IMR-90 (cell line): ENCODE data around the gene TRIP11. TPM values are rescaled to one million over a fixed set of nuclear protein-coding genes. Genes with fewer than 3 reads are reported as not detected.

ENCODE experiments used
- ATAC-seq: fragments of 200-7000 bp; cut with Tn5 transposase; 2 replicates; pipeline ENCODE4 v1.9.1; 2020; ENCODE audit warnings: low read depth, mild to moderate bottlenecking, moderate library complexity
- BruUV-seq: library from RNA; stranded (reverse); fragments of 400-500 nt; replicated peaks from 2 replicates; lab custom pipeline; 2021; lab: Mats Ljungman, UMichigan
- CTCF ChIA-PET: fragments of 300-600 bp; formaldehyde crosslinking; extraction: SDS; loops from one replicate; lab custom pipeline; 2021; ENCODE audit warnings: antibody characterized with exemption; lab: Yijun Ruan, JAX
- POLR2A ChIA-PET: fragments of 300-600 bp; sonication (Branson Sonifier 250); formaldehyde crosslinking; loops from one replicate; lab custom pipeline; 2022; ENCODE audit warnings: antibody characterized with exemption; ENCODE audit not compliant: unreplicated experiment; lab: Charles Lee
- DNase-seq: peaks from one replicate; pipeline ENCODE4 v3.0.0; 2013
- H2AFZ ChIP-seq: replicated peaks from 2 replicates; pipeline ENCODE3; 2013; ENCODE audit warnings: low read length, mild to moderate bottlenecking; ENCODE audit not compliant: poor library complexity
- H2AK5ac ChIP-seq: 2 replicates; pipeline ENCODE4 v1.6.1; 2013; ENCODE audit warnings: low read depth, low read length, inconsistent platforms
- H2AK9ac ChIP-seq: replicated peaks from 2 replicates; pipeline ENCODE3; 2013; ENCODE audit warnings: mild to moderate bottlenecking, low read depth, low read length, moderate library complexity; ENCODE audit not compliant: poor library complexity
- H2BK120ac ChIP-seq: 2 replicates; pipeline ENCODE4 v1.6.1; 2013; ENCODE audit warnings: low read depth, low read length, inconsistent platforms
- H2BK15ac ChIP-seq: 3 replicates; pipeline ENCODE4 v1.6.1; 2013; ENCODE audit warnings: low read depth, low read length, inconsistent platforms
- H2BK20ac ChIP-seq: 2 replicates; pipeline ENCODE4 v1.6.1; 2013; ENCODE audit warnings: low read depth, mild to moderate bottlenecking, inconsistent platforms, low read length, moderate library complexity
- H2BK5ac ChIP-seq: 2 replicates; pipeline ENCODE4 v1.6.1; 2013; ENCODE audit warnings: mild to moderate bottlenecking, low read depth, low read length, inconsistent platforms; ENCODE audit not compliant: poor library complexity, severe bottlenecking
- H3K14ac ChIP-seq: replicated peaks from 2 replicates; pipeline ENCODE4 v1.6.1; 2013; ENCODE audit warnings: low read depth, low read length, inconsistent platforms
- H3K18ac ChIP-seq: 2 replicates; pipeline ENCODE4 v1.6.1; 2013; ENCODE audit warnings: low read depth, low read length, control low read depth
- H3K23ac ChIP-seq: 2 replicates; pipeline ENCODE4 v1.6.1; 2013; ENCODE audit warnings: low read depth, low read length, inconsistent platforms
- H3K27ac ChIP-seq: 2 replicates; pipeline ENCODE4 v1.5.1; 2013; ENCODE audit warnings: mild to moderate bottlenecking, control low read depth, low read length; ENCODE audit not compliant: insufficient read depth
- H3K27me3 ChIP-seq: 2 replicates; pipeline ENCODE4 v1.6.1; 2013; ENCODE audit warnings: low read length; ENCODE audit not compliant: control insufficient read depth, insufficient read depth
- H3K36me3 ChIP-seq: 2 replicates; pipeline ENCODE4 v1.6.1; 2013; ENCODE audit warnings: low read length, mixed read lengths; ENCODE audit not compliant: control insufficient read depth, insufficient read depth
- H3K4ac ChIP-seq: 2 replicates; pipeline ENCODE4 v1.6.1; 2013; ENCODE audit warnings: low read depth, low read length, inconsistent platforms
- H3K4me1 ChIP-seq: 2 replicates; pipeline ENCODE4 v1.6.1; 2013; ENCODE audit warnings: low read length, mixed read lengths; ENCODE audit not compliant: control insufficient read depth, insufficient read depth
- H3K4me2 ChIP-seq: 2 replicates; pipeline ENCODE4 v1.6.1; 2013; ENCODE audit warnings: low read depth, mild to moderate bottlenecking, control low read depth, low read length, moderate library complexity
- H3K4me3 ChIP-seq: 2 replicates; pipeline ENCODE4 v1.5.1; 2013; ENCODE audit warnings: low read depth, mild to moderate bottlenecking, control low read depth, low read length, moderate library complexity; ENCODE audit not compliant: insufficient read depth
- H3K56ac ChIP-seq: 2 replicates; pipeline ENCODE4 v1.6.1; 2013; ENCODE audit warnings: low read length, inconsistent platforms; ENCODE audit not compliant: insufficient read depth; ENCODE audit errors: extremely low read depth
- H3K79me1 ChIP-seq, 2 experiments: 2 replicates each; pipeline ENCODE4 v1.6.1; 2013; ENCODE audit warnings: low read length in 2 of 2, inconsistent platforms in 1 of 2, low read depth in 1 of 2
- H3K9ac ChIP-seq: 2 replicates; pipeline ENCODE4 v1.6.1; 2013; ENCODE audit warnings: low read depth, low read length, control low read depth
- H3K9me1 ChIP-seq: 2 replicates; pipeline ENCODE4 v1.6.1; 2013; ENCODE audit warnings: low read length, inconsistent platforms; ENCODE audit not compliant: insufficient read depth
- H3K9me3 ChIP-seq: 2 replicates; pipeline ENCODE4 v1.6.1; 2013; ENCODE audit warnings: low read length; ENCODE audit not compliant: control insufficient read depth, insufficient read depth
- H4K20me1 ChIP-seq: 2 replicates; pipeline ENCODE4 v1.6.1; 2013; ENCODE audit warnings: low read length, inconsistent platforms; ENCODE audit not compliant: insufficient read depth
- H4K5ac ChIP-seq: 2 replicates; pipeline ENCODE4 v1.6.1; 2013; ENCODE audit warnings: mild to moderate bottlenecking, low read depth, low read length, control low read depth
- H4K8ac ChIP-seq, 2 experiments: 2 replicates each; pipeline ENCODE4 v1.6.1; 2013; ENCODE audit warnings: low read depth in 2 of 2, low read length in 2 of 2, control low read depth in 1 of 2, inconsistent platforms in 1 of 2
- H4K91ac ChIP-seq: 2 replicates; pipeline ENCODE4 v1.6.1; 2013; ENCODE audit warnings: low read depth, low read length, inconsistent platforms; ENCODE audit not compliant: insufficient read depth
- FOS ChIP-seq: fragments of 150-350 bp; IDR thresholded peaks from 2 replicates; pipeline ENCODE4 v1.6.1; 2016; ENCODE audit warnings: low read depth, low read length
- MXI1 ChIP-seq: IDR thresholded peaks from 2 replicates; pipeline ENCODE4 v1.6.1; 2012; ENCODE audit warnings: low read depth, mild to moderate bottlenecking, low read length, moderate library complexity, borderline replicate concordance
- WGBS, 2 experiments: methylation state at CpG; one replicate each; pipeline versions ENCODE4 v1.1.5 to v1.1.7; 2013; ENCODE audit warnings: missing lambda C conversion rate in 2 of 2; ENCODE audit not compliant: insufficient read length in 1 of 2; ENCODE audit errors: extremely low coverage in 2 of 2; 5-methylcytosine and 5-hydroxymethylcytosine counted together
- dilution Hi-C: fragments of 300-500 bp; cut with HindIII; formaldehyde crosslinking; loops from one replicate; pipeline ENCODE4 v1.14.3; 2018; ENCODE audit warnings: low sequenced_read_pairs; ENCODE audit not compliant: unreplicated experiment
- in situ Hi-C: fragments of 300-500 bp; cut with MboI; formaldehyde crosslinking; loops from 3 replicates; pipeline ENCODE4 v1.14.3; 2019; ENCODE audit warnings: low sequenced_read_pairs, inconsistent platforms, mixed read lengths
- intact Hi-C: fragments of 100-400 bp; cut with micrococcal nuclease; formaldehyde crosslinking; loops from 2 replicates; pipeline ENCODE4 v1.10.0; 2022
- polyA plus RNA-seq, 3 experiments: library from polyadenylated mRNA; depleted of rRNA; stranded (reverse); fragments of >200 nt; gene quantifications; 2 replicates each; pipeline ENCODE4 v1.2.3, GENCODE V29; 2012; ENCODE audit warnings: low replicate concordance in 1 of 3
- total RNA-seq: library from RNA; depleted of rRNA; stranded (reverse); fragments of >200 nt; gene quantifications from 2 replicates; pipeline ENCODE4 v1.2.3, GENCODE V29; 2012

TRIP11 gene
- total and polyA plus RNA-seq, 2 of the 4 experiments (the other 2 are of a cell fraction) = 6.8 to 83.5 TPM

DNA sequence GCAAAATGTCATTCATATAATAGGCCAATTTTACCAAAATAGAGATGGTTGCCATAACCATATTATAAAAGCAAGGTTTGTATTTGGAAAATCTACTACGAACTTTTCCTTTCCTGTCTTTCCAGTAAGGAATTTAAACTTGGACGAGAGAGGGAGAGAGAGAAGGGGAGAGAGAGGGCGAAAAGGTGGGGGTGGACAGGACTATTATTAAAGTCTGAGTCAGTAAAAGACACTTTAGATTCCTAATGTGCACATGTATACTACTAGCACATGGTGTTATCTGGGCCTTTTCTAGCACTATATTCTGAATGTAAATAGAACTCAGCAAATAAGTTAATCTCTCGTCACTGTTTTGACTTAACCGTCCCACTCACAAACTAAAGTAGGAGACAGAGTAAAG lies 62.0 kb downstream of the TRIP11 start:
- intact Hi-C loops = no loop called here
- no peak overlapping the region for H3K18ac ChIP-seq
- no peak overlapping the region for H2BK120ac ChIP-seq
- H3K56ac ChIP-seq = no peak overlapping the region
- no peak overlapping the region for H3K4me3 ChIP-seq
- H4K20me1 ChIP-seq = no peaks in the 10 kb centered on the region
- H2BK5ac ChIP-seq = no peak overlapping the region
- ATAC-seq (no peak), DNase-seq (peak; percentile 54)
- H2AFZ ChIP-seq = no peak overlapping the region
- H3K9ac ChIP-seq = no peak overlapping the region
- peaks cover 10 to 21% of the 10 kb centered on the region in 2 experiments for H3K79me1 ChIP-seq
- peaks cover 7% of the 10 kb centered on the region for H3K36me3 ChIP-seq
- H3K27me3 ChIP-seq = no peaks in the 10 kb centered on the region
- no peak overlapping the region for H2AK9ac ChIP-seq
- no peak overlapping the region for H4K5ac ChIP-seq
- BruUV-seq = no TSS peak
- peak overlapping the region; percentile 75; the same call in 1 of the 3 replicates for H2BK15ac ChIP-seq
- TF ChIP-seq FOS = no peak
- TF ChIP-seq MXI1 = 0 out of 2 replicates have a peak, but pooled peaks have one; percentile 67
- H3K14ac ChIP-seq = no peak overlapping the region
- H3K9me1 ChIP-seq = peaks cover 6% of the 10 kb centered on the region
- H4K91ac ChIP-seq = no peak overlapping the region; the same call in 1 of the 2 replicates
- no peaks in the 10 kb centered on the region for H3K9me3 ChIP-seq
- CTCF ChIA-PET = interaction anchor here (2.3 kb wide), 1 partner anchor 19 kb away, joined by 9 read pairs; no protein-coding TSS in a partner anchor
- H3K4ac ChIP-seq = peak overlapping the region; percentile 40; the same call in 1 of the 2 replicates
- H3K27ac ChIP-seq = no peak overlapping the region
- no CpG with 5 or more reads among the region's 5 CpGs for WGBS, 2 experiments
- in situ Hi-C loops = no loop called here
- dilution Hi-C loops = no loop called here
- H3K4me1 ChIP-seq = peaks cover 2% of the 10 kb centered on the region; the same call in 1 of the 2 replicates
- H2AK5ac ChIP-seq = peak overlapping the region; percentile 13; the same call in 1 of the 2 replicates
- no peak overlapping the region for H3K23ac ChIP-seq
- no peak overlapping the region for H4K8ac ChIP-seq
- POLR2A ChIA-PET = no interaction called here
- peak overlapping the region; percentile 33; the same call in 1 of the 2 replicates for H2BK20ac ChIP-seq
- no peak overlapping the region for H3K4me2 ChIP-seq
